Heart right ventricle (tissue), 16 donors: ENCODE data around the gene COMP. TPM values are rescaled to one million over a fixed set of nuclear protein-coding genes. Genes with fewer than 3 reads are reported as not detected.

Experiments used
- ATAC-seq, 8 donors: fragments of 200-7000 bp; cut with Tn5 transposase; one replicate each; pipeline ENCODE4 v1.9.1; 2020; ENCODE audit warnings: mild to moderate bottlenecking in 8 of 8, moderate library complexity in 8 of 8, moderate number of reproducible peaks in 1 of 8
- DNase-seq, 2 donors: peaks; one replicate each; pipeline ENCODE4 v3.0.0-alpha.2; 2020
- H3K27ac ChIP-seq, 10 donors: fragments of 200-600 bp; sonication (generic) in 2 of 10; one replicate each; pipeline versions ENCODE4 v1.5.0 to v1.8.0; 2020 to 2022; ENCODE audit warnings: mild to moderate bottlenecking in 3 of 10
- H3K27me3 ChIP-seq, 7 donors: fragments of 200-600 bp; one replicate each; pipeline ENCODE4 v1.8.0; 2021 to 2022; ENCODE audit warnings: mild to moderate bottlenecking in 2 of 7
- H3K36me3 ChIP-seq, 9 donors: fragments of 200-600 bp; sonication (generic) in 1 of 9; one replicate each; pipeline versions ENCODE4 v1.5.0 to v1.8.0; 2020 to 2022; ENCODE audit warnings: mild to moderate bottlenecking in 2 of 9
- H3K4me1 ChIP-seq, 9 donors: fragments of 200-600 bp; sonication (generic) in 1 of 9; one replicate each; pipeline versions ENCODE4 v1.5.0 to v1.8.0; 2020 to 2022; ENCODE audit warnings: mild to moderate bottlenecking in 4 of 9
- H3K4me3 ChIP-seq, 10 donors: fragments of 200-600 bp; sonication (generic) in 2 of 10; one replicate each; pipeline versions ENCODE4 v1.5.0 to v1.8.0; 2020 to 2022; ENCODE audit warnings: mild to moderate bottlenecking in 7 of 10, moderate library complexity in 2 of 10
- H3K9me3 ChIP-seq, 11 donors: fragments of 200-600 bp in 10 of 11; sonication (generic) in 2 of 11; one replicate each; pipeline versions ENCODE4 v1.5.0 to v1.8.0; 2013 to 2022; ENCODE audit warnings: mild to moderate bottlenecking in 2 of 11, control low read depth in 1 of 11, moderate library complexity in 1 of 11
- WGBS, 2 donors: extraction: QIAGEN DNeasy Blood & Tissue Kit; methylation state at CpG; one replicate each; pipeline ENCODE4 v1.1.7; 2013; ENCODE audit warnings: inconsistent platforms in 1 of 2; 5-methylcytosine and 5-hydroxymethylcytosine counted together
- intact Hi-C, 10 donors: fragments of 100-400 bp; cut with DNase I; formaldehyde crosslinking; loops; one replicate each; pipeline versions ENCODE4 v1.11.1 to v1.14.2; 2022
- polyA plus RNA-seq, 2 donors: library from polyadenylated mRNA; stranded (reverse); fragments of 200-250 nt; gene quantifications; one replicate each; pipeline ENCODE4 v1.2.3, GENCODE V29; 2013
- total RNA-seq, 10 donors: library from RNA; stranded (reverse); fragmentation: NEBNext Ultra II Directional in 3 of 10; extraction: Animal tissue kit (Norgen Biotek cat#: 25700) in 3 of 10; gene quantifications; one replicate each; pipeline versions ENCODE4 v1.2.1 to v1.2.4, GENCODE V29; 2021 to 2023
- TF ChIP-seq, protein P1 (sequence below), 9 donors: fragments of 200-600 bp; sonication (generic) in 2 of 9; IDR thresholded peaks; one replicate each; pipeline versions ENCODE4 v1.5.0 to v1.8.0; 2021 to 2022; ENCODE audit warnings: antibody characterized with exemption in 9 of 9, mild to moderate bottlenecking in 5 of 9, moderate library complexity in 1 of 9
- donor health status: Arrhythmogenic right ventricular cardiomyopathy.
- donor health status: ischemic (EF 13 %, LVEDD 7.1; RV severe dilation, severe dysfunction).
- donor health status: healthy with polysubstance abuse.
- donor health status: DM: no; HTN: yes; CAD: no.
- donor health status: DM: no; HTN: no; CAD: no.
- donor health status: ischemic (EF 25% LVEDD 6.9; RV normal size, moderate dysfunction).
- donor health status: ischemic (EF 25% LVEDD 5.7; RV mildly dilated, moderate dysfunction).
- donor health status: healthy.
- donor health status: DM: yes; HTN: yes; CAD: no.
- donor health status: Ischemic cardiomyopathy.
- donor health status: ischemic (EF 35%, LVEDD 5.7; RV mildly dilated, moderate dysfunction).
- donor health status: nonischemic (EF 11% LVEDD 7.7; RV severe dilation, severe dysfunction).
- donor health status: DM: yes; HTN: yes; CAD: no.
- donor health status: PGD.
- donor health status: ischemic (EF 29% LVEDD 5.4; RV normal size, mild dysfunction).
- donor health status: nonischemic (EF 23%, LVEDD 6.1; RV moderate dilation, normal function).

Gene COMP
- total and polyA plus RNA-seq, 12 donors = 0.13 to 5.9 (median 0.43) TPM; not detected in 2

- 91 to 92% methylated on average over 25 to 26 of the region's 26 CpGs for WGBS, 2 donors
- ATAC-seq = no peak
- no peak for DNase-seq
- Histone ChIP-seq H3K4me1 (peaks cover 18 to 38% (median 28%) of the 10 kb centered on the region in 9 donors), H3K36me3 (peaks cover 0 to 8% (median 0%) of the 10 kb centered on the region in 9 donors), H3K27ac (no peak overlapping the region), H3K27me3 (no peaks in the 10 kb centered on the region), H3K9me3 (no peaks in the 10 kb centered on the region), H3K4me3 (no peak overlapping the region)
- TF ChIP-seq, protein P1, sequence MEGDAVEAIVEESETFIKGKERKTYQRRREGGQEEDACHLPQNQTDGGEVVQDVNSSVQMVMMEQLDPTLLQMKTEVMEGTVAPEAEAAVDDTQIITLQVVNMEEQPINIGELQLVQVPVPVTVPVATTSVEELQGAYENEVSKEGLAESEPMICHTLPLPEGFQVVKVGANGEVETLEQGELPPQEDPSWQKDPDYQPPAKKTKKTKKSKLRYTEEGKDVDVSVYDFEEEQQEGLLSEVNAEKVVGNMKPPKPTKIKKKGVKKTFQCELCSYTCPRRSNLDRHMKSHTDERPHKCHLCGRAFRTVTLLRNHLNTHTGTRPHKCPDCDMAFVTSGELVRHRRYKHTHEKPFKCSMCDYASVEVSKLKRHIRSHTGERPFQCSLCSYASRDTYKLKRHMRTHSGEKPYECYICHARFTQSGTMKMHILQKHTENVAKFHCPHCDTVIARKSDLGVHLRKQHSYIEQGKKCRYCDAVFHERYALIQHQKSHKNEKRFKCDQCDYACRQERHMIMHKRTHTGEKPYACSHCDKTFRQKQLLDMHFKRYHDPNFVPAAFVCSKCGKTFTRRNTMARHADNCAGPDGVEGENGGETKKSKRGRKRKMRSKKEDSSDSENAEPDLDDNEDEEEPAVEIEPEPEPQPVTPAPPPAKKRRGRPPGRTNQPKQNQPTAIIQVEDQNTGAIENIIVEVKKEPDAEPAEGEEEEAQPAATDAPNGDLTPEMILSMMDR (IDR thresholded peaks at IDR 0.05) = no peak
- intact Hi-C loops = no loop called here
Observed at GRCh38 chr19:18745012-18745735, 45.9 kb downstream of the COMP start.

- no peak for DNase-seq
- 89 to 90% methylated on average over 36 of the region's 36 CpGs for WGBS, 2 donors
- H3K27me3 ChIP-seq = no peaks in the 10 kb centered on the region
- peak in 3 of 8 donors; percentile 4 to 8 (median 6) for ATAC-seq
- peaks cover 18 to 38% (median 28%) of the 10 kb centered on the region in 9 donors for H3K4me1 ChIP-seq
- intact Hi-C loops = no loop called here
- TF ChIP-seq, protein P1 (IDR thresholded peaks at IDR 0.05) = no peak
- H3K36me3 ChIP-seq = no peaks in the 10 kb centered on the region
- no peak overlapping the region for H3K27ac ChIP-seq
- no peaks in the 10 kb centered on the region for H3K9me3 ChIP-seq
- no peak overlapping the region for H3K4me3 ChIP-seq
Observed at GRCh38 chr19:18743784-18744418, 47.2 kb downstream of the COMP start.

DNA sequence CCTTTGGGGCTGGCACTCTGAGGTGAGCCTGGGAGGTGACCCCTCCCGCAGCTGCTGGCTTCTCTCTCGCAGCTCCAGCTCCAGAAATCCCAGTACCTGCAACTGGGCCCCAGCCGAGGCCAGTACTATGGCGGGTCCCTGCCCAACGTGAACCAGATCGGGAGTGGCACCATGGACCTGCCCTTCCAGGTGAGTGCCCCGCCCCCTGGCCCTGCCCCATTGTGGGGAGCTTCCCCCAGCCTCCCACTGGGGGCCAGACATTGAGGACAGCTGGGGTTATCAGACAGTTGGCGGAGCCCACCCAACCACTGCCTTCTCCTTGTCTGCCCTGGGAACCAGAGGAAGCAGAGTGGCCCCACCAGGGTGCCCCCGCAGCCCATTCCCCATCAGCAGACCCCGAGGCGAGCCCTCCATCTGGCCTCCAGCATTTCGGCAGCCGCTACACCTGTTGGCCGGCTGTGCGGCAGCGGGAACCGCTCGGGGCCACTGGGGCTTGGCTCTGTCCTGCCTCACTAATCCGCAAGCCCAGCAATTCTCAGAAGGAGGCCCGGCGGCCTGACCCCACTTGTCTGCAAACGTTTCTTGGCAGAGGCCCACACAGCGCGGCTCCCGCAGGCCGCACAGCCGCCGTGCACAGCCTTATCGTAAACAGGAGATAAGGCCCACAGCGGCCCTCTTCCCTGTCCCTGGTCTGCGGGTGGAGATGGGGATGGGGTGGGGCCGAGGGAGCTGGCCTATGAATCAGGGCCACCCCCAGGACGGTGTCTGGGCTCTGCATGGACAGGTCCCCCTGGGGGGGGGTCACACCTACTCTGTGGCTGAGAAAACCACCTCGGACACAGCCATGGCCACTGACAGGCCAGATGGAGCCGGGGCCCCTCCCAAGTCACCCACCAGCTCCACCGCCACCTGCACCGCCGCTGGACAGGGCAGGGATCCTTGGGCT is 48.0 kb downstream of the COMP start:
- TF ChIP-seq, protein P1 (IDR thresholded peaks at IDR 0.05) = no peak
- intact Hi-C loops = no loop called here
- no peaks in the 10 kb centered on the region for H3K27me3 ChIP-seq
- no peak overlapping the region for H3K27ac ChIP-seq
- H3K36me3 ChIP-seq = no peaks in the 10 kb centered on the region
- peak overlapping the region in 2 of 10 donors; percentile 13 to 22 for H3K4me3 ChIP-seq
- WGBS, 2 donors = 40 to 49% methylated on average over 38 of the region's 38 CpGs
- peak; percentile 67 to 80 for DNase-seq
- peak; percentile 65 to 88 (median 74) for ATAC-seq
- no peaks in the 10 kb centered on the region for H3K9me3 ChIP-seq
- H3K4me1 ChIP-seq = peaks cover 18 to 38% (median 28%) of the 10 kb centered on the region in 9 donors

GRCh38 chr19:18742324-18742723 is 48.8 kb downstream of the COMP start:
- 71 to 74% methylated on average over 14 of the region's 14 CpGs for WGBS, 2 donors
- Histone ChIP-seq H3K4me3 (no peak overlapping the region), H3K27me3 (no peaks in the 10 kb centered on the region), H3K36me3 (no peaks in the 10 kb centered on the region), H3K9me3 (no peaks in the 10 kb centered on the region), H3K4me1 (peaks cover 18 to 38% (median 28%) of the 10 kb centered on the region in 9 donors), H3K27ac (no peak overlapping the region)
- TF ChIP-seq, protein P1 (IDR thresholded peaks at IDR 0.05) = no peak
- DNase-seq (no peak), ATAC-seq (no peak)
- intact Hi-C loops = no loop called here
